ENCODE measurements around the gene TIGAR. TPM values are rescaled to one million over a fixed set of nuclear protein-coding genes. Genes with fewer than 3 reads are reported as not detected.

Gene TIGAR
- total RNA-seq, 4 donors from 2014 or later = 2.3 to 5.1 (median 4.7) TPM

DNA sequence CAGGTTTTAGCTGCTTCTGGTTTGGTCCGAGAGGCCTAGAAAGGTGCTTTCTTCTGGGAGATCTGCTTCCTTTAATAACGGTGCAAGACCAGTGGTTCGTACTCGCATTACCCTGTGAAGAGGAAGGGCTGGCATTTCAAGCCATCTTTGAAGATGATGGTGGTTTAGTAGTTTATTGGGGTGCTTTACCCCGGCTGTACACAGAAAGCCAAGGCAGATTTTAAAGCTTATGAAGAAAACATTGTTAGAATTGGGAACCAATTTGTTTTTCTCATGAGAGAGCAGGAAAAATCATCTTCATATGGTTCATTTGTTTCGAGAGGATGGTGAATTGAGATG lies 43.8 kb upstream of the TIGAR start:
- intact Hi-C loops (cut with DNase I; ENCODE audit: low total_unique reads) = loop anchor here (10.0 kb wide), 2 partner anchors 282 to 502 kb away; no protein-coding TSS in a partner anchor
- H3K4me3 ChIP-seq (ENCODE audit: low read depth, poor library complexity, severe bottlenecking) = no peak overlapping the region
- 26 to 30% methylated on average over 6 of the region's 6 CpGs for WGBS, 2 donors
- no peak for DNase-seq (ENCODE audit: low spot score in 2 of 2)
- TF ChIP-seq POLR2A (IDR thresholded peaks at IDR 0.05) = no peak
- TF ChIP-seq, protein P1, sequence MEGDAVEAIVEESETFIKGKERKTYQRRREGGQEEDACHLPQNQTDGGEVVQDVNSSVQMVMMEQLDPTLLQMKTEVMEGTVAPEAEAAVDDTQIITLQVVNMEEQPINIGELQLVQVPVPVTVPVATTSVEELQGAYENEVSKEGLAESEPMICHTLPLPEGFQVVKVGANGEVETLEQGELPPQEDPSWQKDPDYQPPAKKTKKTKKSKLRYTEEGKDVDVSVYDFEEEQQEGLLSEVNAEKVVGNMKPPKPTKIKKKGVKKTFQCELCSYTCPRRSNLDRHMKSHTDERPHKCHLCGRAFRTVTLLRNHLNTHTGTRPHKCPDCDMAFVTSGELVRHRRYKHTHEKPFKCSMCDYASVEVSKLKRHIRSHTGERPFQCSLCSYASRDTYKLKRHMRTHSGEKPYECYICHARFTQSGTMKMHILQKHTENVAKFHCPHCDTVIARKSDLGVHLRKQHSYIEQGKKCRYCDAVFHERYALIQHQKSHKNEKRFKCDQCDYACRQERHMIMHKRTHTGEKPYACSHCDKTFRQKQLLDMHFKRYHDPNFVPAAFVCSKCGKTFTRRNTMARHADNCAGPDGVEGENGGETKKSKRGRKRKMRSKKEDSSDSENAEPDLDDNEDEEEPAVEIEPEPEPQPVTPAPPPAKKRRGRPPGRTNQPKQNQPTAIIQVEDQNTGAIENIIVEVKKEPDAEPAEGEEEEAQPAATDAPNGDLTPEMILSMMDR (IDR thresholded peaks at IDR 0.05) = no peak

- intact Hi-C loops (cut with DNase I; ENCODE audit: low total_unique reads) = loop anchor here (10.0 kb wide), 2 partner anchors 283 to 503 kb away; no protein-coding TSS in a partner anchor
Measured at GRCh38 chr12:4277857-4278256, 43.2 kb upstream of the TIGAR start.

DNA sequence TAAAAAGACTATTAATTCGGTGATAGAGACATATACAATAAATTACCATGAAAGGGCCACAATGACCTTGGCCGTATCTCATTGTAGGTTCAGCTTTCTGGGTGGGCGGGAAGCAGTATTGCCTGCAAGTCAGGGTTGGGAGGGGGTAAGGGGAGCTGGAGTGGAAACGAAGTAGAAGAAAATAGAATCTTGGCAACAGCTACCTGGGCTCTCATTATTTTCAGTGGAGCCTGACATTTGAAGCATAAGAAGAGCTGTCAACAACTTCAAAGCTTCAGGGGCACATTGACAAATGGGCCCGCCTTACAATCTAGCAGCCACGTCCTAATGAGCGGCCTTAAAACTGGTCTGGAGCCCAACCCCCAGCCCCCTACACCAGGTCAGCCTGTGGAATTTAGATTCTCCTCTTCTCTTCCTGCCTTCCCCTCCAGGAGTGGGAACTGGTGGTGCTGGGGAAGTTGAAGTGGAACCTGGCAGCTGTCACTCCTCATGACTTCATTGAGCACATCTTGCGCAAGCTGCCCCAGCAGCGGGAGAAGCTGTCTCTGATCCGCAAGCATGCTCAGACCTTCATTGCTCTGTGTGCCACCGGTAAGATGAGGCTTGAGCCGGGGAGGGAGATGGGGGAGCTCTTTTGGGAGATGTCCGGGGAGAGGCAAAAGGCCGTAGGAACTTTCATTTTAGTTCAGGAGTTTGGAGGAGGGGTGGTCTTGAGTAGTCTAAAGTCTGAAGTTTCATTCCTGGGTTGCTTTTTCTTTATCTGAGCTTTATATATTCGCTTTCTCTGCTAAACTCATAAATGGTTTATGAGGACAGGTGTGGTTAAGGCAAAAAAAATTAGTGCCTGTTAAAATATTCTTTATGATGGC lies 42.5 kb upstream of the TIGAR start:
- intact Hi-C loops (cut with DNase I; ENCODE audit: low total_unique reads) = loop anchor here (10.0 kb wide), 2 partner anchors 284 to 504 kb away; no protein-coding TSS in a partner anchor
- no peak overlapping the region for H3K4me3 ChIP-seq (ENCODE audit: low read depth, poor library complexity, severe bottlenecking)
- 60 to 62% methylated on average over 15 of the region's 15 CpGs for WGBS, 2 donors
- TF ChIP-seq, protein P1 (IDR thresholded peaks at IDR 0.05) = no peak
- TF ChIP-seq POLR2A (IDR thresholded peaks at IDR 0.05) = no peak
- DNase-seq (ENCODE audit: low spot score in 2 of 2) = no peak

More at GRCh38 chr12:4277857-4278256, 43.2 kb upstream of the TIGAR start:
- TF ChIP-seq POLR2A (IDR thresholded peaks at IDR 0.05) = no peak
- TF ChIP-seq, protein P1 (IDR thresholded peaks at IDR 0.05) = no peak
- no peak for DNase-seq (ENCODE audit: low spot score in 2 of 2)
- 67 to 85% methylated on average over 3 of the region's 3 CpGs for WGBS, 2 donors
- no peak overlapping the region for H3K4me3 ChIP-seq (ENCODE audit: low read depth, poor library complexity, severe bottlenecking)

DNA sequence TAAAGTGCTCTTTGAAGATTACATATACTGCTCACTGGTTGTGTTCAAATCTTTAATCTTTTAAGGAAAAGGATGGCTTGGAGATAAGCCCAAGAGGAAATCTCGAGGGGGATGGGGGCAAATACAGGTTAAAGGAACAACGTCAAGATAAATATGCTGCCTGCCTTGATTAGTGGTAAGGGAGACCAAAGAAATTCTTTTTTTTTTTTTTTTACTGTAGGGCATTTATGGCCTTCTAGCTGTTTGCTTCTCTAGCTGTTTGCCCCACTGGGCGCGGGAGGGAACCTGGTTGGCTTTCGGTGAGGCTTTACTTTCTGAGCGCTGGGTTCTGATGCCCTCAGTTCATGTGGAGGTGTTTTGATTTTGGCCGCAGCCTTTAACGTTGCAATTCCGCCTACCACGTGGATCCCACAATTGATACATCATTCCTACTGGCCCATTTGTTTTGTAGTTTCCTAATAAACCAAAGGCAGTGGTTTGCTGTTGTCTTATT lies 41.8 kb upstream of the TIGAR start:
- TF ChIP-seq, protein P1 (IDR thresholded peaks at IDR 0.05) = no peak
- TF ChIP-seq POLR2A (IDR thresholded peaks at IDR 0.05) = no peak
- no peak for DNase-seq (ENCODE audit: low spot score in 2 of 2)
- intact Hi-C loops (cut with DNase I; ENCODE audit: low total_unique reads) = loop anchor here (10.0 kb wide), 2 partner anchors 284 to 504 kb away; no protein-coding TSS in a partner anchor
- WGBS, 2 donors = 73 to 76% methylated on average over 10 of the region's 10 CpGs
- no peak overlapping the region for H3K4me3 ChIP-seq (ENCODE audit: low read depth, poor library complexity, severe bottlenecking)

- no peak for DNase-seq (ENCODE audit: low spot score in 2 of 2)
- WGBS, 2 donors = 51 to 56% methylated on average over 15 of the region's 15 CpGs
- no peak overlapping the region for H3K4me3 ChIP-seq (ENCODE audit: low read depth, poor library complexity, severe bottlenecking)
- intact Hi-C loops (cut with DNase I; ENCODE audit: low total_unique reads) = no loop called here
- TF ChIP-seq, protein P1 (IDR thresholded peaks at IDR 0.05) = no peak
- TF ChIP-seq POLR2A (IDR thresholded peaks at IDR 0.05) = no peak
Measured at GRCh38 chr12:4280351-4281163, 40.5 kb upstream of the TIGAR start.

Data from lower leg skin (tissue), 4 donors.